ENCODE data around the gene TRIM56. TPM values are rescaled to one million over a fixed set of nuclear protein-coding genes. Genes with fewer than 3 reads are reported as not detected.

The TRIM56 gene
- total and polyA plus RNA-seq, 9 of the 15 experiments (the other 6 are each of a cell fraction or from before 2014, with no cell fraction given), result 2.0 to 29.7 (median 11.6) TPM

DNA sequence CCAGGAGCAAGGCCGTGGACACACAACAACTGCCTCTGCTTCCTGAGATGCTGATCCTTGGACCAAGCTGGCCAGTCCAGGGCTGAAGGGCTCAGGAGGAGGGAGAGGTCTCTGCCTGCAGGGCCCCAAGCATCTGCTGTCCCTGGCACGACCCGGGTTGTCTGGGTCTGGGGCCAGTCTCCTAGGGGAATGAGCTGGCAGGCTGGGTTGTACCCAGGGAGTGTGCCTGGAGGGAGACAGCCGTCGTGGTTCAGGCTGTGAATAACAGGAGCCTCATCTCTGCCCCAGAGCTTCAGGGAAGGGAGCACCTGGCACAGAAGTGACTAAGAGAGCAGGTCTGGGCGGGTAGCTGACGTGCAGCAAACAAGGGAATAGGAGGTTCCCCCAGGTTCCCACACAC is 23.7 kb downstream of the TRIM56 start (continued):
- TF ChIP-seq, protein P1, sequence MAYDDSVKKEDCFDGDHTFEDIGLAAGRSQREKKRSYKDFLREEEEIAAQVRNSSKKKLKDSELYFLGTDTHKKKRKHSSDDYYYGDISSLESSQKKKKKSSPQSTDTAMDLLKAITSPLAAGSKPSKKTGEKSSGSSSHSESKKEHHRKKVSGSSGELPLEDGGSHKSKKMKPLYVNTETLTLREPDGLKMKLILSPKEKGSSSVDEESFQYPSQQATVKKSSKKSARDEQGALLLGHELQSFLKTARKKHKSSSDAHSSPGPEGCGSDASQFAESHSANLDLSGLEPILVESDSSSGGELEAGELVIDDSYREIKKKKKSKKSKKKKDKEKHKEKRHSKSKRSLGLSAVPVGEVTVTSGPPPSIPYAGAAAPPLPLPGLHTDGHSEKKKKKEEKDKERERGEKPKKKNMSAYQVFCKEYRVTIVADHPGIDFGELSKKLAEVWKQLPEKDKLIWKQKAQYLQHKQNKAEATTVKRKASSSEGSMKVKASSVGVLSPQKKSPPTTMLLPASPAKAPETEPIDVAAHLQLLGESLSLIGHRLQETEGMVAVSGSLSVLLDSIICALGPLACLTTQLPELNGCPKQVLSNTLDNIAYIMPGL (CRISPR knock-in tag; IDR thresholded peaks at IDR 0.05), result no peak
- TF ChIP-seq TOE1 (IDR thresholded peaks at IDR 0.05; ENCODE audit: borderline replicate concordance) (no peak), TOE1 (CRISPR knock-in tag; IDR thresholded peaks at IDR 0.05; ENCODE audit: borderline replicate concordance, low read depth) (no peak), FOXA3 (CRISPR knock-in tag; conservative IDR thresholded peaks at IDR 0.05 in 1 of 2, IDR thresholded peaks at IDR 0.05 in 1 of 2) (no peak), CAMTA2 (CRISPR knock-in tag; conservative IDR thresholded peaks at IDR 0.05) (no peak)
- TF ChIP-seq, protein P2, sequence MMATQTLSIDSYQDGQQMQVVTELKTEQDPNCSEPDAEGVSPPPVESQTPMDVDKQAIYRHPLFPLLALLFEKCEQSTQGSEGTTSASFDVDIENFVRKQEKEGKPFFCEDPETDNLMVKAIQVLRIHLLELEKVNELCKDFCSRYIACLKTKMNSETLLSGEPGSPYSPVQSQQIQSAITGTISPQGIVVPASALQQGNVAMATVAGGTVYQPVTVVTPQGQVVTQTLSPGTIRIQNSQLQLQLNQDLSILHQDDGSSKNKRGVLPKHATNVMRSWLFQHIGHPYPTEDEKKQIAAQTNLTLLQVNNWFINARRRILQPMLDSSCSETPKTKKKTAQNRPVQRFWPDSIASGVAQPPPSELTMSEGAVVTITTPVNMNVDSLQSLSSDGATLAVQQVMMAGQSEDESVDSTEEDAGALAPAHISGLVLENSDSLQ (IDR thresholded peaks at IDR 0.05), result no peak

DNA sequence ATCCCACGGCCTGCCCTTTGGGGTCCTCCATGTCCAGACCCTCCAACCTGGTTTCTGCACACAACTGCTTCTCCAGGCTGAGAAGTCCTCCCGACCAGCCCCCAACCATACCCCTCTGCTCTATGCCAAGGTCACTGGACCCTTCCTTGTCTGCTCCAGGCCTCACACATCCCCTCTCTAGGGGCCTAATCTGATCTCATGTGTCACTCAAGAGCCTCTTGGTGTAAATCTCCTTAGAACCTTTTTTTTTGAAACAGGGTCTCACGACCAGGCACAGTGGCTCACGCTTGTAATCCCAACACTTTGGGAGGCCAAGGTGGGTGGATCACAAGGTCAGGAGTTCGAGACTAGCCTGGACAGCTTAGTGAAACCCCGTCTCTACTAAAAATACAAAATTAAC is 24.1 kb downstream of the TRIM56 start:
- WGBS (ENCODE audit: insufficient coverage, low coverage, missing lambda C conversion rate), result 38% methylated on average over 6 of the region's 6 CpGs
- H3K9me1 ChIP-seq (ENCODE audit: control insufficient read depth, insufficient read depth, low read length), result no peaks in the 10 kb centered on the region
- CTCF ChIA-PET (ENCODE audit: low intra/inter-chr PET ratio), result no interaction called here
- no peaks in the 10 kb centered on the region for H3K27me3 ChIP-seq (ENCODE audit: control insufficient read depth in 2 of 2, insufficient read depth in 2 of 2, low read length in 2 of 2)
- no peak overlapping the region for H3K27ac ChIP-seq (ENCODE audit: extremely low read depth, low read depth, low read length)
- H2AFZ ChIP-seq (ENCODE audit: low read depth, low read length), result no peak overlapping the region
- FAIRE-seq, result no peak
- DNase-seq (ENCODE audit: extremely low read depth in 1 of 4, low spot score in 3 of 4), result no peak
- H3K9me3 ChIP-seq (replicated peaks; ENCODE audit: control insufficient read depth, insufficient read depth, low read depth, low read length), result no peaks in the 10 kb centered on the region
- BruUV-seq (replicated peaks), result no TSS peak
- H3K4me1 ChIP-seq (replicated peaks in 1 of 2; ENCODE audit: control insufficient read depth in 2 of 2, insufficient read depth in 2 of 2, low read length in 2 of 2), result peaks cover 0 to 20% of the 10 kb centered on the region in 2 experiments
- TF ChIP-seq PBX2 (CRISPR knock-in tag; IDR thresholded peaks at IDR 0.05; ENCODE audit: low read depth), result 0 out of 2 replicates have a peak, but pooled peaks have one; percentile 15
- peak; percentile 71 for TF ChIP-seq PBX2 (tag; conservative IDR thresholded peaks at IDR 0.05; ENCODE audit: low read depth)
- no peak for TF ChIP-seq THRAP3 (IDR thresholded peaks at IDR 0.05; ENCODE audit: borderline replicate concordance)
- TF ChIP-seq, protein P2 (IDR thresholded peaks at IDR 0.05), result peak; percentile 93
- peak; percentile 55 for TF ChIP-seq MEIS2 (IDR thresholded peaks at IDR 0.05; ENCODE audit: partially characterized antibody)
- no peaks in the 10 kb centered on the region for H3K79me2 ChIP-seq (ENCODE audit: control insufficient read depth, insufficient read depth, low read length)
- H3K9ac ChIP-seq (ENCODE audit: insufficient read depth in 1 of 2, low read depth in 2 of 2, low read length in 2 of 2), result peak overlapping the region in 1 of 2 experiments; percentile 49; a peak in 2 of 4 replicates
- POLR2A ChIA-PET, result interaction anchor here (1.3 to 1.8 kb wide), 2 partner anchors 13 to 15 kb away, joined by 5 to 9 read pairs; no protein-coding TSS in a partner anchor
- H3K4me3 ChIP-seq, result no peak overlapping the region
- in situ Hi-C loops (cut with MboI), result no loop called here
- H3K4me2 ChIP-seq (ENCODE audit: insufficient read depth, low read length), result no peak overlapping the region
- H4K20me1 ChIP-seq (replicated peaks; ENCODE audit: control insufficient read depth, insufficient read depth, low read length), result no peaks in the 10 kb centered on the region
- H3K36me3 ChIP-seq (ENCODE audit: control insufficient read depth, insufficient read depth, low read length), result no peaks in the 10 kb centered on the region
- intact Hi-C loops (cut with micrococcal nuclease), result no loop called here
- no peak for ATAC-seq

All from K562 (cell line).